Measurements from ENCODE around the gene LPAR5.
A peak's percentile ranks its signal among the peaks of the same experiment; 100 is the strongest.

LPAR5 gene

GRCh38 chr12:6647083-6647604 lies 11.4 kb upstream of the LPAR5 start, which contains the start of gene ACRBP:
ACRBP (minus strand) TSS chr12:6647432; CDS start chr12:6647366, 66 bp downstream.
- H3K36me3 ChIP-seq (ENCODE audit: control insufficient read depth in 2 of 2, insufficient read depth in 1 of 2, low read length in 2 of 2), result peaks cover 0 to 36% of the 10 kb centered on the region in 2 experiments; a peak in 2 of 3 replicates
- TF ChIP-seq ZNF473 (tag by site-specific recombination; IDR thresholded peaks at IDR 0.05) (no peak), ZNF239 (tag by site-specific recombination; IDR thresholded peaks at IDR 0.05) (no peak), ZNF23 (tag by site-specific recombination; IDR thresholded peaks at IDR 0.05; ENCODE audit: borderline replicate concordance) (no peak), ZNF175 (tag by site-specific recombination; IDR thresholded peaks at IDR 0.05) (no peak), SCRT1 (tag by site-specific recombination; IDR thresholded peaks at IDR 0.05; ENCODE audit: borderline replicate concordance) (no peak)
- no peaks in the 10 kb centered on the region for H3K9me3 ChIP-seq (ENCODE audit: control insufficient read depth, insufficient read depth, low read depth, low read length)
- H3K4me1 ChIP-seq (ENCODE audit: control insufficient read depth, insufficient read depth, low read length), result no peaks in the 10 kb centered on the region
- H3K27ac ChIP-seq (ENCODE audit: extremely low read depth, low read depth, low read length), result no peak within 1 kb of the TSS
- ChIA-PET CTCF (no interaction called here), POLR2A (interaction anchor here (1.2 kb wide), 1 partner anchor 11 kb away, joined by 3 read pairs; no protein-coding TSS in a partner anchor)
- no peak within 1 kb of the TSS for H3K4me3 ChIP-seq (ENCODE audit: low read depth, low read length)

- TF ChIP-seq ZBTB48 (tag by site-specific recombination; IDR thresholded peaks at IDR 0.05) (no peak), ZNF324 (tag by site-specific recombination; IDR thresholded peaks at IDR 0.05) (no peak), ZNF121 (tag by site-specific recombination; IDR thresholded peaks at IDR 0.05) (no peak), ZNF626 (tag by site-specific recombination; IDR thresholded peaks at IDR 0.05) (no peak), ZNF23 (tag by site-specific recombination; IDR thresholded peaks at IDR 0.05; ENCODE audit: borderline replicate concordance) (no peak), ZNF48 (tag by site-specific recombination; IDR thresholded peaks at IDR 0.05) (no peak), ZNF391 (tag by site-specific recombination; IDR thresholded peaks at IDR 0.05; ENCODE audit: borderline replicate concordance, low read depth) (no peak), SP2 (tag by site-specific recombination; IDR thresholded peaks at IDR 0.05) (no peak), ZNF37A (tag by site-specific recombination; IDR thresholded peaks at IDR 0.05) (no peak)
- Histone ChIP-seq H3K9me3 (ENCODE audit: control insufficient read depth, insufficient read depth, low read depth, low read length) (no peaks in the 10 kb centered on the region), H3K36me3 (ENCODE audit: control insufficient read depth in 2 of 2, insufficient read depth in 1 of 2, low read length in 2 of 2) (peaks cover 0 to 31% of the 10 kb centered on the region in 2 experiments; a peak in 2 of 3 replicates), H3K27ac (ENCODE audit: extremely low read depth, low read depth, low read length) (no peak overlapping the region), H3K4me3 (ENCODE audit: low read depth, low read length) (no peak overlapping the region), H3K4me1 (ENCODE audit: control insufficient read depth, insufficient read depth, low read length) (no peaks in the 10 kb centered on the region)
- ChIA-PET POLR2A (interaction anchor here (0.7 to 1.2 kb wide), 2 partner anchors 11 to 40 kb away, joined by 3 to 4 read pairs; no protein-coding TSS in a partner anchor), CTCF (no interaction called here)
These were observed 10.7 kb upstream of the LPAR5 start for GRCh38 chr12:6646276-6647082.

GRCh38 chr12:6644903-6645302 lies 9.1 kb upstream of the LPAR5 start:
- Histone ChIP-seq H3K4me3 (ENCODE audit: low read depth, low read length) (no peak overlapping the region), H3K27ac (ENCODE audit: extremely low read depth, low read depth, low read length) (no peak overlapping the region), H3K4me1 (ENCODE audit: control insufficient read depth, insufficient read depth, low read length) (no peaks in the 10 kb centered on the region), H3K9me3 (ENCODE audit: control insufficient read depth, insufficient read depth, low read depth, low read length) (no peaks in the 10 kb centered on the region), H3K36me3 (ENCODE audit: control insufficient read depth in 2 of 2, insufficient read depth in 1 of 2, low read length in 2 of 2) (peaks cover 0 to 15% of the 10 kb centered on the region in 2 experiments; a peak in 2 of 3 replicates)
- ChIA-PET POLR2A (interaction anchor here (0.6 kb wide), 2 partner anchors 16 to 111 kb away, joined by 3 read pairs; partner anchors contain the start of gene GAPDH), CTCF (interaction anchor here (1.0 kb wide), 1 partner anchor 93 kb away, joined by 3 read pairs; no protein-coding TSS in a partner anchor)
- TF ChIP-seq TSHZ1 (tag by site-specific recombination; IDR thresholded peaks at IDR 0.05; ENCODE audit: borderline replicate concordance) (no peak), ZNF394 (tag by site-specific recombination; IDR thresholded peaks at IDR 0.05; ENCODE audit: borderline replicate concordance) (peak; percentile 24; the same call in 1 of the 2 replicates), ZNF350 (tag by site-specific recombination; IDR thresholded peaks at IDR 0.05) (no peak)
